Smooth muscle cell of the umbilical artery (primary cell): ENCODE results near the gene LSAMP. TPM values are rescaled to one million over a fixed set of nuclear protein-coding genes. Genes with fewer than 3 reads are reported as not detected.

Source experiments
- total RNA-seq: library from RNA; depleted of rRNA; stranded (reverse); fragments of >200 nt; gene quantifications from 2 replicates; pipeline ENCODE4 v1.2.3, GENCODE V29; 2014

The LSAMP gene
- 5.7 and 40.1 TPM in 2 replicates for total RNA-seq

GRCh38 chr3:116445311-116445841 lies at the start of gene LSAMP:
Gene LSAMP, minus strand, starts transcription at chr3:116445487.

